HEK293 (cell line): Measurements from ENCODE around the gene PAM.

Source experiments
- ZNF239 ChIP-seq: fragments of 450-650 bp; formaldehyde crosslinking; IDR thresholded peaks from 2 replicates; pipeline ENCODE4 v1.5.1; 2016; ENCODE audit warnings: missing biosample characterization, missing genetic modification characterization
- ZNF501 ChIP-seq: fragments of 450-650 bp; formaldehyde crosslinking; IDR thresholded peaks from 2 replicates; pipeline ENCODE4 v1.5.1; 2016; ENCODE audit warnings: missing biosample characterization, missing genetic modification characterization
- ZNF626 ChIP-seq: fragments of 450-650 bp; sonication (Bioruptor Pico); formaldehyde crosslinking; IDR thresholded peaks from 2 replicates; pipeline ENCODE4 v1.5.1; 2018; ENCODE audit warnings: missing biosample characterization, missing genetic modification characterization, inconsistent platforms
- ZNF747 ChIP-seq: fragments of 450-650 bp; formaldehyde crosslinking; IDR thresholded peaks from 2 replicates; pipeline ENCODE4 v1.5.1; 2016; ENCODE audit warnings: missing biosample characterization, missing genetic modification characterization
- ZSCAN30 ChIP-seq: fragments of 450-650 bp; IDR thresholded peaks from 2 replicates; pipeline ENCODE4 v1.5.1; 2018; ENCODE audit warnings: missing biosample characterization, mild to moderate bottlenecking, missing genetic modification characterization, moderate library complexity
- TF ChIP-seq, protein P1 (sequence below): fragments of 450-650 bp; formaldehyde crosslinking; IDR thresholded peaks from 2 replicates; pipeline ENCODE4 v1.5.1; 2016; ENCODE audit warnings: missing biosample characterization, missing genetic modification characterization, borderline replicate concordance
- TF ChIP-seq, protein P2 (sequence below): fragments of 450-650 bp; formaldehyde crosslinking; IDR thresholded peaks from 2 replicates; pipeline ENCODE4 v1.5.1; 2016; ENCODE audit warnings: missing biosample characterization, missing genetic modification characterization

DNA sequence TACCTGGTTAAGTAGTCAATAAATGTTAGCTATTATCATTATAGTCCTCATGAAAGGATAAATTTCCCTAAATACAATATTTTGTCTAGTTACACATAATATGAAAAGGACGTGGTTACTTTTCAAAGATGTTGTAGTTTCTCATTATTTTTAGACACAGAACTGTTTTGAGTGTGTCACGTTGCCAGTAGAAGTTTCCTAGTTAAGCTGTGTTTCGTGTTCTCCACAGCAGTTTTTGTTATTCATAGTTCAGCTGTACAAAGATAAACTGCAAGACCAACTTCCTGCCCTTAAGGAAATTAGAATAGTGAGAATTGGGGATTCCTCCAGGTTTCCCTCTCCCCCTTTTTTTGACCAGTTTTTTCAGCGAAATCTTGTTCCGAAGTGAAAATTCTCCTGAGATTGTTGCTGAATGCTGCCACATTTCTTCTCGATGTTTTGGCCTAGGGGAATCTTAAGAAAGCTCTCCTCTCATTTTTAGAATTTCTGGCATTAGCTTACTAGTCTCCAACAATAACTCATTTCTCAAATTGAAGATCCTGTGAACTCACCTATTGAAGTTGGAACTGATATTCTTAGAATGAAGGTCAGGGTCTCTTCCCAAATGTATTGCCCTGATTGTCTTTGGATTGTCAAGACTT is 176.1 kb downstream of the PAM start:
- TF ChIP-seq, protein P1, sequence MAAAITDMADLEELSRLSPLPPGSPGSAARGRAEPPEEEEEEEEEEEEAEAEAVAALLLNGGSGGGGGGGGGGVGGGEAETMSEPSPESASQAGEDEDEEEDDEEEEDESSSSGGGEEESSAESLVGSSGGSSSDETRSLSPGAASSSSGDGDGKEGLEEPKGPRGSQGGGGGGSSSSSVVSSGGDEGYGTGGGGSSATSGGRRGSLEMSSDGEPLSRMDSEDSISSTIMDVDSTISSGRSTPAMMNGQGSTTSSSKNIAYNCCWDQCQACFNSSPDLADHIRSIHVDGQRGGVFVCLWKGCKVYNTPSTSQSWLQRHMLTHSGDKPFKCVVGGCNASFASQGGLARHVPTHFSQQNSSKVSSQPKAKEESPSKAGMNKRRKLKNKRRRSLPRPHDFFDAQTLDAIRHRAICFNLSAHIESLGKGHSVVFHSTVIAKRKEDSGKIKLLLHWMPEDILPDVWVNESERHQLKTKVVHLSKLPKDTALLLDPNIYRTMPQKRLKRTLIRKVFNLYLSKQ (tag by site-specific recombination), result no peak
- TF ChIP-seq, protein P2, sequence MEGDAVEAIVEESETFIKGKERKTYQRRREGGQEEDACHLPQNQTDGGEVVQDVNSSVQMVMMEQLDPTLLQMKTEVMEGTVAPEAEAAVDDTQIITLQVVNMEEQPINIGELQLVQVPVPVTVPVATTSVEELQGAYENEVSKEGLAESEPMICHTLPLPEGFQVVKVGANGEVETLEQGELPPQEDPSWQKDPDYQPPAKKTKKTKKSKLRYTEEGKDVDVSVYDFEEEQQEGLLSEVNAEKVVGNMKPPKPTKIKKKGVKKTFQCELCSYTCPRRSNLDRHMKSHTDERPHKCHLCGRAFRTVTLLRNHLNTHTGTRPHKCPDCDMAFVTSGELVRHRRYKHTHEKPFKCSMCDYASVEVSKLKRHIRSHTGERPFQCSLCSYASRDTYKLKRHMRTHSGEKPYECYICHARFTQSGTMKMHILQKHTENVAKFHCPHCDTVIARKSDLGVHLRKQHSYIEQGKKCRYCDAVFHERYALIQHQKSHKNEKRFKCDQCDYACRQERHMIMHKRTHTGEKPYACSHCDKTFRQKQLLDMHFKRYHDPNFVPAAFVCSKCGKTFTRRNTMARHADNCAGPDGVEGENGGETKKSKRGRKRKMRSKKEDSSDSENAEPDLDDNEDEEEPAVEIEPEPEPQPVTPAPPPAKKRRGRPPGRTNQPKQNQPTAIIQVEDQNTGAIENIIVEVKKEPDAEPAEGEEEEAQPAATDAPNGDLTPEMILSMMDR (tag by site-specific recombination), result no peak
- no peak for TF ChIP-seq ZSCAN30
- TF ChIP-seq ZNF239 (tag by site-specific recombination), result no peak
- TF ChIP-seq ZNF501 (tag by site-specific recombination), result no peak
- TF ChIP-seq ZNF747, result no peak
- TF ChIP-seq ZNF626, result no peak
